GM12878 (cell line): ENCODE measurements around the gene DNAAF9.
"Not testable (repeated sequence)": the region's sequence is repeated elsewhere in the genome, so short reads cannot be mapped to it uniquely, and the experiment has no call there.

Experiments used
- CREB1 ChIP-seq: IDR thresholded peaks from 2 replicates; pipeline ENCODE4 v1.6.1; 2012; ENCODE audit warnings: low read depth, mild to moderate bottlenecking, inconsistent platforms
- CTCF ChIP-seq, 3 experiments: IDR thresholded peaks in 2 of 3; conservative IDR thresholded peaks in 1 of 3; 2 replicates each; pipeline ENCODE4 v1.5.1; 2011; ENCODE audit warnings: low read depth in 3 of 3, low read length in 3 of 3, mild to moderate bottlenecking in 3 of 3, control low read depth in 2 of 3, moderate library complexity in 2 of 3, inconsistent platforms in 1 of 3, mixed read lengths in 1 of 3; ENCODE audit not compliant: control insufficient read depth in 2 of 3, insufficient read depth in 1 of 3; ENCODE audit errors: extremely low read depth in 1 of 3
- EP300 ChIP-seq, 2 experiments: fragments of 150-350 bp in 1 of 2; IDR thresholded peaks; 2 replicates each; pipeline ENCODE4 v1.6.1; 2011 to 2012; ENCODE audit warnings: low read depth in 2 of 2, low read length in 2 of 2, borderline replicate concordance in 1 of 2, improper control_type of control experiment in 1 of 2, inconsistent platforms in 1 of 2; ENCODE audit not compliant: control insufficient read depth in 1 of 2
- EZH2 ChIP-seq: IDR thresholded peaks from 2 replicates; pipeline ENCODE4 v1.6.1; 2012; ENCODE audit warnings: low read depth, mild to moderate bottlenecking, control low read depth, inconsistent platforms, low read length, borderline replicate concordance; ENCODE audit not compliant: control insufficient read depth
- MAX ChIP-seq: IDR thresholded peaks from 2 replicates; pipeline ENCODE4 v1.6.1; 2012; ENCODE audit warnings: low read depth, low read length, improper control_type of control experiment
- NFIC ChIP-seq: IDR thresholded peaks from 2 replicates; pipeline ENCODE4 v1.6.1; 2012; ENCODE audit warnings: low read depth, mild to moderate bottlenecking, inconsistent platforms, low read length, moderate library complexity
- NFYA ChIP-seq: IDR thresholded peaks from 2 replicates; pipeline ENCODE4 v1.6.1; 2011; ENCODE audit warnings: low read depth, mild to moderate bottlenecking, low read length, improper control_type of control experiment, borderline replicate concordance
- POLR2A ChIP-seq: IDR thresholded peaks from 2 replicates; pipeline ENCODE4 v1.6.1; 2011; ENCODE audit warnings: low read depth, mild to moderate bottlenecking, low read length
- RBBP5 ChIP-seq: fragments of 200-600 bp; sonication (generic); conservative IDR thresholded peaks from 2 replicates; pipeline ENCODE4 v1.6.1; 2016
- SIN3A ChIP-seq: IDR thresholded peaks from 2 replicates; pipeline ENCODE4 v1.6.1; 2012; ENCODE audit warnings: low read depth, low read length, improper control_type of control experiment
- ZBED1 ChIP-seq: IDR thresholded peaks from 2 replicates; pipeline ENCODE4 v1.6.1; 2016; ENCODE audit warnings: borderline replicate concordance
- ZBTB33 ChIP-seq: fragments of 450-650 bp; IDR thresholded peaks from 2 replicates; pipeline ENCODE4 v1.6.1; 2017; ENCODE audit warnings: mild to moderate bottlenecking
- TF ChIP-seq, protein P1 (sequence below): IDR thresholded peaks from 2 replicates; pipeline ENCODE4 v1.6.1; 2011; ENCODE audit warnings: borderline replicate concordance, low read depth, mild to moderate bottlenecking, moderate library complexity, mixed read lengths, low read length; ENCODE audit not compliant: insufficient read depth; ENCODE audit errors: extremely low read length

DNA sequence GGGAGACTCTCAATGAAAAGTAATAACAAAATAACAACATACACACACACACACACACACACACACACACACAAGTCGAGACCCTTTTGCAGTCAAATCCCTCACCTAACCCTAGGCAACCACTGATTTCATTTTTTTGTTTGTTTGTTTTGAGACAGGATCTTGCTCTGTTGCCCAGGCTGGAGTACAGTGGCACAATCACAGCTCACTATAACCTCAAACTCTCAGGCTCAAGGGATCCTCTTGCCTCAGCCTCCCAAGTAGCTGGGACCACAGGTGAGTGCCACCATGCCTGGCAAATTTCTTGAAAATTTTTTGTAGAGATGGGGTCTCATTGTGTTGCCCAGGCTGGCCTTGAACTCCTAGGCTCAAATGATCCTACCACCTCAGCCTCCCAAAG lies 10.7 kb upstream of the DNAAF9 start:
- TF ChIP-seq EZH2; MAX; EP300 (IDR thresholded peaks at IDR 0.05; ENCODE audit: borderline replicate concordance in 1 of 2, control insufficient read depth in 1 of 2, low read depth in 2 of 2, low read length in 2 of 2); ZBED1; NFIC; NFYA; POLR2A; RBBP5; CREB1; SIN3A; CTCF (IDR thresholded peaks at IDR 0.05 in 2 of 3, conservative IDR thresholded peaks at IDR 0.05 in 1 of 3; ENCODE audit: control insufficient read depth in 2 of 3, extremely low read depth in 1 of 3, insufficient read depth in 1 of 3, low read depth in 3 of 3, low read length in 3 of 3); ZBTB33: not testable (repeated sequence)
- TF ChIP-seq, protein P1, sequence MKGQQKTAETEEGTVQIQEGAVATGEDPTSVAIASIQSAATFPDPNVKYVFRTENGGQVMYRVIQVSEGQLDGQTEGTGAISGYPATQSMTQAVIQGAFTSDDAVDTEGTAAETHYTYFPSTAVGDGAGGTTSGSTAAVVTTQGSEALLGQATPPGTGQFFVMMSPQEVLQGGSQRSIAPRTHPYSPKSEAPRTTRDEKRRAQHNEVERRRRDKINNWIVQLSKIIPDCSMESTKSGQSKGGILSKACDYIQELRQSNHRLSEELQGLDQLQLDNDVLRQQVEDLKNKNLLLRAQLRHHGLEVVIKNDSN, result not testable (repeated sequence)
